ENCODE measurements around the gene CDC34. TPM values are rescaled to one million over a fixed set of nuclear protein-coding genes. Genes with fewer than 3 reads are reported as not detected.

Gene CDC34
- total RNA-seq, 8 experiments from 2014 or later = 40.0 to 116 (median 71.6) TPM

DNA sequence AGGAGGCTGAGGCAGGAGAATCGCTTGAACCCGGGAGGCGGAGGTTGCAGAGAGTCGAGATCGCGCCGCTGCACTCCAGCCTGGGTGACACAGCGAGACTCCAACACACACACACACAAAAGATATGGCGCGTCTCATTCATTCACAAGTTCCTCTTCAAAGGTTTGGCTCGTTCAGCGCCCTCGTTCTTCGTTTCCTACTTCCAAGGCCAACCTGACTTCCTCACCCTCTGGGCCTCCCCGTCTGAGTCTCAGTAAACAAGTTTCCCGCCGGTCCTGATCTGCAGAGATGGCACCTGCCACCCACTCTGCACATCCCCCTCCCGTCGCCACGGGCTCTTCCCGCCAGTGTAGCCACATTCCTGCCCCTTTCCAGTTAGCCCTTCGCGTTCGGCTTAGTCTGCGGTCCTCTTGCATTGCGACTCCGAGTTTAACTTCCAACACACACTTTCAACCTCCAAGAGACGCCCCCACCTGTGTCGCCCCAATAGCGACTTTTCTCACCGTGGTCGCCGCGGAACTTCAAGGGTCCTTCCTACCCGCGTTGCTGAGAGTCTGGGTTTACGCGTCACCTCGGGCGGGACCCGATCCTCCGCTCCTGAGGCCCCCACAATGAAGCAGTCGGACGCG, 39.5 kb downstream of the CDC34 start:
- Histone ChIP-seq H3K4me1 (replicated peaks in 1 of 2) (peaks cover 14 to 21% of the 10 kb centered on the region in 2 donors), H3K4me3 (peak overlapping the region; percentile 74 to 94 (median 81)), H3K27ac (peak overlapping the region in 1 of 2 donors; percentile 16)
- WGBS, 10 experiments = 0 to 19% (median 8%) methylated on average over 8 to 18 of the region's 45 CpGs; no CpG with 5 or more reads in 5 of the 10 experiments
- in situ Hi-C loops (cut with MboI; ENCODE audit: low pct_unique_long_range_greater_than_20kb in 2 of 9, low sequenced_read_pairs in 9 of 9, unreplicated experiment in 9 of 9) = no loop called here
- ATAC-seq (replicated peaks in 6 of 8) = no peak

DNA sequence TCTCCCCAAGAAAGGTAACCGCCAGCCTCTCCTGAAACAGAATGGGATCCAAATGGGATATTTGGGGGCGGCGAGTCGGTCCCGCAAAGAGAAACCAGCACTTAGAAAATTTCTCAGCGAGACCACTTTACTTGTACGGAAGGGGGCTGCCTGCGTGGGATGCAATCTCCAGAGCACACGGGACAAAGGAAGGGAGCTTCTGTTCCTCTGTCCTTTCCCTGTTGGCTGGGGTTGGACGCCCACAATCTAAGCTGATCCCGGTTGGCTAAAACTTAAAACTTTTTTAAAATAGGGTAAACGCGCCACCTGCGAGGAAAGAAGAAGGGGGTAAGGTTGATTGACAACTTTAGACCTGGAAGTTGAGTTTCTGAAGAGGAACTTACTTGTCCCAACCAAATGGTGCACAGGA, 40.0 kb downstream of the CDC34 start:
- peak overlapping the region; percentile 74 to 94 (median 81) for H3K4me3 ChIP-seq
- peak overlapping the region in 1 of 2 donors; percentile 16 for H3K27ac ChIP-seq
- no peak for ATAC-seq (replicated peaks in 6 of 8)
- H3K4me1 ChIP-seq (replicated peaks in 1 of 2) = peaks cover 19 to 22% of the 10 kb centered on the region in 2 donors
- in situ Hi-C loops (cut with MboI; ENCODE audit: low pct_unique_long_range_greater_than_20kb in 2 of 9, low sequenced_read_pairs in 9 of 9, unreplicated experiment in 9 of 9) = no loop called here
- WGBS, 10 experiments = 0 to 8% (median 0%) methylated on average over 2 to 8 of the region's 14 CpGs; no CpG with 5 or more reads in 4 of the 10 experiments

DNA sequence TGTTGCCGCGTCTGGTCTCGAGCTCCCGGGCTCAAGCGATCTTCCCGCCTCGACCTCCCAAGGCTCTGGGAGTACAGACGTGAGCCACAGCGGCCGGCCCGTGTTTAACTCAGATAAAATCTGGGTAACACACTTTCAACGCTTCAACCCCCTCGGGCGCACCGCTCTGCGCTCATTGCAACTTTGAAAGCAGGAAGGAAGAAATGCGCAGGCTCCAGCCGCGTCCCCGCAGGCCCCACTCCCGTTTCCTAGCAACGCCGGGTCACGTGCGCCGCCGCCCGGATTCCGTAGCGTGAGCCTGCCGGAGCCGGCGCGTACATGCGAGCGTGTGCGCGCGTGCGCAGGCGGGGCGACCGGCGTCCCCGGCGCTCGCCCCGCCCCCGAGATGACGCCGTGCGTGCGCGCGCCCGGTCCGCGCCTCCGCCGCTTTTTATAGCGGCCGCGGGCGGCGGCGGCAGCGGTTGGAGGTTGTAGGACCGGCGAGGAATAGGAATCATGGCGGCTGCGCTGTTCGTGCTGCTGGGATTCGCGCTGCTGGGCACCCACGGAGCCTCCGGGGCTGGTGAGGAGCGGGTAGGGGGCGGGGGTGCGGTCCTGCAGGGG, 40.7 kb downstream of the CDC34 start, which contains the start of gene BSG:
Gene BSG (plus strand): TSS at position 457 of the 603 bp plus-strand sequence. CDS start 39 bp downstream, at position 496.
- Histone ChIP-seq H3K4me3 (peak within 1 kb of the TSS; percentile 74 to 94 (median 81)), H3K27ac (peak within 1 kb of the TSS; percentile 81 to 87), H3K4me1 (replicated peaks in 1 of 2) (peaks cover 22% of the 10 kb centered on the region in 2 donors)
- WGBS, 10 experiments = 0 to 1% (median 0%) methylated on average over 11 to 22 of the region's 79 CpGs; no CpG with 5 or more reads in 7 of the 10 experiments
- peak; percentile 67 to 83 (median 76) for ATAC-seq (replicated peaks in 6 of 8)
- in situ Hi-C loops (cut with MboI; ENCODE audit: low pct_unique_long_range_greater_than_20kb in 2 of 9, low sequenced_read_pairs in 9 of 9, unreplicated experiment in 9 of 9) = no loop called here

DNA sequence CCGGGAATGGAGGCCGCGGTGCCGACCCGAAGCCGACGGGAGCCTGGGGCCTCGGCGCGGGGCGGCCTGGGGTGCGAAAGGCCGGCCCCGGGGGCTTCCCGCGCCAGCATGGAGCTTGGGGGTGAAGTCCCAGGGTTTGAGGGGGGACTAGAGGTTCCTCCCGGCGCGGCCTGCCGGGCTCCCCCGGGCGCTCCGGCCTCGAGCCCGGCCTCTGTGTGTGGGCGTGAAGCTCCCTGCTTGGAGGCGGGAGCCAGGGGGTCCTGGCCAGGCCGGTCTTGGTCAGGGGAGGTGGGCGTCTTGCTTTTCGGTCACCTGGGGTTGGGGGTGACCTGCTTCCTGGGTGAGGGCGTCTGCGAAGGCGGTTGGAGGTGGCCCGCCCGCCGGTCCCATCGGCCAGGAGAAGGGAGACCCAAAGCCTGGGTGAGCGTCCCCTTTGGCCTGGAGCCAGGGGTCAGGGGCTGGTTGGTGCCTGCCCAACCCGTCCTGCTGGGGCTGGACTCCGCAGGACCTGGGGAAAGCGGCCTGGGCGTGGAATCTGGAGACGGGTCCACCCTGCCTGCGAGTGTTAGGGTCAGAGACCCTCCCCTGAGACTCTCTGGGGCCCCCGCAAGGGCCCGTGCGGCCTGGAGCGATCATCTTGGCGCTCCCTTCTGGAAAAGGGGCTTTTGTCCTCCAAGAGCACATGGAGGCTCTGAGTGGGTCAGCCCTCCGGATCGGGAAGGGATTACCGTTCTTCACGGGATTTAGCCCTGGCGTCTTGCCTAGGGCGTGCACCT, 41.4 kb downstream of the CDC34 start:
- Histone ChIP-seq H3K4me3 (peak overlapping the region; percentile 74 to 94 (median 81)), H3K27ac (peak overlapping the region; percentile 81 to 87), H3K4me1 (replicated peaks in 1 of 2) (peaks cover 22% of the 10 kb centered on the region in 2 donors)
- 0 to 7% (median 0%) methylated on average over 1 to 5 of the region's 55 CpGs; no CpG with 5 or more reads in 5 of the 10 experiments for WGBS, 10 experiments
- in situ Hi-C loops (cut with MboI; ENCODE audit: low pct_unique_long_range_greater_than_20kb in 2 of 9, low sequenced_read_pairs in 9 of 9, unreplicated experiment in 9 of 9) = no loop called here
- ATAC-seq (replicated peaks in 6 of 8) = peak; percentile 6 to 35 (median 14)

DNA sequence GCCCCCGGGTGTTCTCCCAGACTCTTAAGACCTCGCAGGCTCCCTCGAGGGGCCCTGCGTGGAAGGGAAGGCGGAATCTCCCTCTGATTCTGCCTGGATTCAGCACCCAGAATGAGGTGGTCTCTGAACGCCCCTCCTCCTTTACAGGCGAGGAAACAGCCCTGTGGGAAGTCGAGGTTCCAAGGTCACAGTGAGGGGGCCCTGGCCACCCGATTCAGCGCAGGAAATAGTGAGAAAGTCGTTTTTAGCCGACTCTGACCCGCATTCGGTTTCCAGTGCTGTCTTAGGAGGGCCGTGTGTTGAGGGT, 41.9 kb downstream of the CDC34 start:
- no peak for ATAC-seq (replicated peaks in 6 of 8)
- peak overlapping the region; percentile 81 to 87 for H3K27ac ChIP-seq
- H3K4me1 ChIP-seq (replicated peaks in 1 of 2) = peaks cover 22% of the 10 kb centered on the region in 2 donors
- in situ Hi-C loops (cut with MboI; ENCODE audit: low pct_unique_long_range_greater_than_20kb in 2 of 9, low sequenced_read_pairs in 9 of 9, unreplicated experiment in 9 of 9) = no loop called here
- 0% methylated on average over 1 to 8 of the region's 15 CpGs; no CpG with 5 or more reads in 3 of the 10 experiments for WGBS, 10 experiments
- peak overlapping the region; percentile 74 to 94 (median 81) for H3K4me3 ChIP-seq

DNA sequence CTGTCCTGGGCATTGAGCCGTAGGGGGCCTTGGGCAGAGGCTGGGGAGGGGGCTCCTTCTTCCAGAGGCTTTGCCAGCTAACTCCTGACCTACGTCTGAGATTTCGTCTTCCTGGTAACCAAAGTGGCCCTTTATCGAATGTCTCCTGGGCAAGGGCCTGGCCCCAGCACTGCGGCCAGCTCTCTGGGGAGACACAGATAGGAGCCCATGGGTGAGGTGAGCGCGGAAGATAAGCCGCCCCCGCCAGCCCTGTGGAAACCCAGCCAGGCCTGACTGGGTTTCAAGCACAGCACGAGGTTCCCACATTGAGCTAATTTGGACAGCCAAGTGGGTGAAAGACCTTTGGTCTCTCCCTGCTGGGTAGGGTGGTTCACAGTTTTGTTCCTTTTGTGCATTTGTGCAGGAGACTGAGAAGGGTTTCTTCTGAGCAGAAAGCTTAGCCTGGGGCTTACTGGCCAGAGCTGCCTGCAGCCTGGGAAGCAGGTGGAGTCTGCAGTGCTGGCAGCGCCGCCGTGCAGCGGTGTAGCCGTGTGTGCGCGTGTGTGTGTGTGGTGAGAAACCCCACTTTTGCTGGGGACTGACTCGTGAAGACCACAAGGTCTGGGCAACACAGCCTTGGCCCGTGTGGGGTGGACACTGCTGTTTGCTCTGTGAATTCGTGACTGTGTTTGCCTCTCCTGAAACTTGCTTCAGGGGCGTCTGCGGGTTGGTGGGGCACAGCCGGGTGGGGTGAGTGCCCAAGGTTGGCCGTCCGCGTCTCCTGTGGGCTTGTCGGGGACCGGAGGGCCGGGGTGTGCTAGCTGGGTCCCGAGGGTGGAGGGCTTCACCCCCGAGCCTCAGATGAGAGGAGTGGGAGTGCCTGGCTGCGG, 43.3 kb downstream of the CDC34 start:
- Histone ChIP-seq H3K27ac (peak overlapping the region; percentile 11 to 24), H3K4me3 (peak overlapping the region; percentile 74 to 94 (median 81)), H3K4me1 (replicated peaks in 1 of 2) (peaks cover 22% of the 10 kb centered on the region in 2 donors)
- WGBS, 10 experiments = 0 to 47% (median 20%) methylated on average over 2 to 6 of the region's 32 CpGs; no CpG with 5 or more reads in 4 of the 10 experiments
- peak; percentile 8 to 58 (median 44) for ATAC-seq (replicated peaks in 6 of 8)
- in situ Hi-C loops (cut with MboI; ENCODE audit: low pct_unique_long_range_greater_than_20kb in 2 of 9, low sequenced_read_pairs in 9 of 9, unreplicated experiment in 9 of 9) = loop anchor here in 2 of 9 experiments (25.0 kb wide), 1 partner anchor 162 kb away; no protein-coding TSS in a partner anchor

DNA sequence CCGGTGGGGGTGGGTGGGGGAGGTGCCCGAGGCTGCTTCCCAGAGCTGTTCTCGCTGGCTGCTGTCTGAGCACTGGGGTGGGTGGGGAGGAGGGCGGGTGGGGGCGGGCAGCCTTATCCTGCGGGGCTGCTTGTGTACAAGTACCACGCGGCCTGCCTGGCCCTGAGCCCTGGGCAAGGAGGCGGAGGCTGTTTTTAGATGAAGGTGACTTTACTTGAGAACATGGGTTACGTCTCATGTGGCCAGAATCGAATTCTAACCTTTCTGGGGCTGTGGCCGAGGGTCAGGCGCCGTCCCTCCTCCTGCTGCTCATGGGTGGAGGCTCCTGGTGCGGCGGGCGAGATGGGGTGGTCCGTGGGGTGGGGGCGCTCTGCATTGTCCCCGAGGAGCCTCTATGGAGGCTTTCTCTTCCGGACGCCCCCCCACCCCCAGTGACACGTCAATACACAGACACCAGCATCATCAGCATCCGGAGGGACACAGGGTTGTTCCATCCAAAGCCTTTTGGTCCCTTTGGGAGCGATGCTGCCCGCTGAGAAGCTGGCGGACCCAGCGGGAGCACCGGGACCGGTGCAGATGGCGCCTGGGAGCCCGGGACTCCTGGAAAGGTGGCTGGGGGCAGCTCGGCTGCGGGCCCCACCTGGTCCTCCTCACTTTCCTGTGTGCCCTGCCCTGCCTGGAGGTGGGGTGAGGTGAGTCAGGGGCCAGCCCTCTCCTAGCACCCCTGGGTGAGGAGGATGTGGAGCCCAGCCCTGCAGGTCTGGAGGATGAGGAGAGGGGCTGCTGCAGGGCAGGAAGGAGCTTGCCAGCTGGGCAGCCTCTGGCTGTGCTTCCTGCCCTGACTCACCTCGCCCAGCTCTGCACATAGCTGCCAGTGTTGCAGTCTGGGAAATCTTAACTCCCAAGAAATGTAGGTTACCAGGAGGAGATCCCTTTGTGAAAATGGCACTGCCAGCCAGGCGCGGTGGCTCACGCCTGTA, 44.3 kb downstream of the CDC34 start:
- peak in 7 of 8 experiments; percentile 0 to 33 (median 22) for ATAC-seq (replicated peaks in 6 of 8)
- peaks cover 22% of the 10 kb centered on the region in 2 donors for H3K4me1 ChIP-seq (replicated peaks in 1 of 2)
- H3K4me3 ChIP-seq = peak overlapping the region; percentile 74 to 94 (median 81)
- peak overlapping the region; percentile 28 to 40 for H3K27ac ChIP-seq
- in situ Hi-C loops (cut with MboI; ENCODE audit: low pct_unique_long_range_greater_than_20kb in 2 of 9, low sequenced_read_pairs in 9 of 9, unreplicated experiment in 9 of 9) = loop anchor here in 2 of 9 experiments (25.0 kb wide), 1 partner anchor 161 kb away; no protein-coding TSS in a partner anchor
- 43 to 87% methylated on average over 3 of the region's 38 CpGs; no CpG with 5 or more reads in 8 of the 10 experiments for WGBS, 10 experiments

DNA sequence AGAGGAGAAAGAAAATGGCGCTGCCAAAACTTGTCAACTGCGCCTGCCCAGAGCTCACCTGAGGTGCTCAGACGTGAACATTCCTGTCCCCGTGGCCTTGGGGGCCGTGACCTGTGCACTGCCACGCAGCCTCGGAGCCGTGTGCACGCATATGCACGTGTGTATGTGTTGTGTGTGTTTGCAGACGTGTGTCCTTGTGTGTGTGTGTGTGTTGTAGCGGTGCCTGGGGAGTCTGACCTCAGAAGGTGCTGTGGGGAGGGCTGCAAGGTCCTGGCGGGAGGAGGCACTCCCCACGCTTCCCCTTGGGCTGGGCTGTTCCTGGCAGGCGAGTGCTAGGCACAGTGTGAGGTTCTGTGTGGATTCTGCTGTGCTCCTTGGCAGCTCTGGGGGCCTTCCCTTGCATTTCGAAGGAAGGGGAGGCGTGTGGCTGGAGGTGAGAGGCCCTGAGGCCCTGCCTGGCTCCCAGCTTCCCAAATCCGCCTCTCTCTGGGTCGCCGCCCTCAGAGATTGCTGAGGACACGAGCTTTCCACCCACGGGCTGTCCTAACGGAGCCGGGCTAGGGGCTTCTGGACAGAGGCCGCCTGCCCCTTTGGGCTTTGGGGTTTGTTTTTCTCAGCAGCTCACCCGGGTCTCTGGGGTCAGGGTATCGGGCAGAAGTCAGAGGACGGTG, 45.3 kb downstream of the CDC34 start:
- peaks cover 18 to 22% of the 10 kb centered on the region in 2 donors for H3K4me1 ChIP-seq (replicated peaks in 1 of 2)
- 82 to 100% methylated on average over 2 to 3 of the region's 28 CpGs; no CpG with 5 or more reads in 8 of the 10 experiments for WGBS, 10 experiments
- in situ Hi-C loops (cut with MboI; ENCODE audit: low pct_unique_long_range_greater_than_20kb in 2 of 9, low sequenced_read_pairs in 9 of 9, unreplicated experiment in 9 of 9) = loop anchor here in 2 of 9 experiments (25.0 kb wide), 1 partner anchor 160 kb away; no protein-coding TSS in a partner anchor
- ATAC-seq (replicated peaks in 6 of 8) = no peak
- H3K27ac ChIP-seq = no peak overlapping the region
- H3K4me3 ChIP-seq = no peak overlapping the region

DNA sequence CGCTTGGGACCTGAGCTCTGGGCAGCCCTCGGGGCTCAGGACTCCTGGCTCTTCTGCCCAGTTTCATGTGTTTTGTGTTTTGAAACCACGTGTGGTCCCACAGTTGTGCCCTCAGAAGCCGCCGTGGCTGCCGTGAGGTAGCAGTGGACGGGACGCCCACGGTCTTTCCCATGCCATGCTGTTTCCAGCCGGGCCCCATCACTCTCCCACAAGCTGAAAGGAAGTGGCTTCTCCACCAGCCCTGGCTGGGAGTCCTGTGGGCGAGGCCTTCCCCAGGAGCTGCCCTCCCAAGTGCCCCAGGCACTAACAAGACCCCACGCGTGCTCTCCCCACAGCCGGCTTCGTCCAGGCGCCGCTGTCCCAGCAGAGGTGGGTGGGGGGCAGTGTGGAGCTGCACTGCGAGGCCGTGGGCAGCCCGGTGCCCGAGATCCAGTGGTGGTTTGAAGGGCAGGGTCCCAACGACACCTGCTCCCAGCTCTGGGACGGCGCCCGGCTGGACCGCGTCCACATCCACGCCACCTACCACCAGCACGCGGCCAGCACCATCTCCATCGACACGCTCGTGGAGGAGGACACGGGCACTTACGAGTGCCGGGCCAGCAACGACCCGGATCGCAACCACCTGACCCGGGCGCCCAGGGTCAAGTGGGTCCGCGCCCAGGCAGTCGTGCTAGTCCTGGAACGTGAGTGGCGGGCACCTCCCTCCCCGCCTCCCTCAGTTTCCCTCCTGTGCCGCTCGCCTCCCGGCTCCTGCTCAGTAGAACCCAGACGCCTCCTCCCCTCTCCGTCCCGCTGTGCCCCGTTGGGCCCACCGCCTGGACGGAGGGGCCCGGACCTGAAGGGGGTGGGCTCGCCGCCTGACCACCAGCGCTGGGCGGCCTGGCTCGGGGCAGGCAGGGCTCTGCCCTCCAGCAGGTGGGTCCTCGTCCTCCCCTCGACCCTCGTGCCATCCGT, 46.2 kb downstream of the CDC34 start:
- Histone ChIP-seq H3K27ac (no peak overlapping the region), H3K4me3 (no peak overlapping the region), H3K4me1 (replicated peaks in 1 of 2) (peaks cover 18 to 22% of the 10 kb centered on the region in 2 donors)
- no peak for ATAC-seq (replicated peaks in 6 of 8)
- in situ Hi-C loops (cut with MboI; ENCODE audit: low pct_unique_long_range_greater_than_20kb in 2 of 9, low sequenced_read_pairs in 9 of 9, unreplicated experiment in 9 of 9) = loop anchor here in 2 of 9 experiments (25.0 kb wide), 1 partner anchor 160 kb away; no protein-coding TSS in a partner anchor
- 40 to 90% (median 81%) methylated on average over 1 to 4 of the region's 66 CpGs; no CpG with 5 or more reads in 7 of the 10 experiments for WGBS, 10 experiments

Data from motor neuron (in vitro differentiated cells).